ENCODE data around the gene MAP3K13.

GRCh38 chr3:185332026-185332735, 30.8 kb upstream of the MAP3K13 start:
- TF ChIP-seq, protein P1, sequence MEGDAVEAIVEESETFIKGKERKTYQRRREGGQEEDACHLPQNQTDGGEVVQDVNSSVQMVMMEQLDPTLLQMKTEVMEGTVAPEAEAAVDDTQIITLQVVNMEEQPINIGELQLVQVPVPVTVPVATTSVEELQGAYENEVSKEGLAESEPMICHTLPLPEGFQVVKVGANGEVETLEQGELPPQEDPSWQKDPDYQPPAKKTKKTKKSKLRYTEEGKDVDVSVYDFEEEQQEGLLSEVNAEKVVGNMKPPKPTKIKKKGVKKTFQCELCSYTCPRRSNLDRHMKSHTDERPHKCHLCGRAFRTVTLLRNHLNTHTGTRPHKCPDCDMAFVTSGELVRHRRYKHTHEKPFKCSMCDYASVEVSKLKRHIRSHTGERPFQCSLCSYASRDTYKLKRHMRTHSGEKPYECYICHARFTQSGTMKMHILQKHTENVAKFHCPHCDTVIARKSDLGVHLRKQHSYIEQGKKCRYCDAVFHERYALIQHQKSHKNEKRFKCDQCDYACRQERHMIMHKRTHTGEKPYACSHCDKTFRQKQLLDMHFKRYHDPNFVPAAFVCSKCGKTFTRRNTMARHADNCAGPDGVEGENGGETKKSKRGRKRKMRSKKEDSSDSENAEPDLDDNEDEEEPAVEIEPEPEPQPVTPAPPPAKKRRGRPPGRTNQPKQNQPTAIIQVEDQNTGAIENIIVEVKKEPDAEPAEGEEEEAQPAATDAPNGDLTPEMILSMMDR (IDR thresholded peaks at IDR 0.05; ENCODE audit: borderline replicate concordance, extremely low read depth, low read length, poor library complexity, severe bottlenecking): no peak
- TF ChIP-seq EZH2 (IDR thresholded peaks at IDR 0.05; ENCODE audit: borderline replicate concordance, low read depth, low read length, severe bottlenecking): no peak

Data from DND-41 (cell line).